ENCODE data around the gene C2orf68.

- peak; percentile 61 for TF ChIP-seq POLR2A (IDR thresholded peaks at IDR 0.05; ENCODE audit: low read depth)
- peak in 2 of 3 experiments; percentile 34 to 52 for TF ChIP-seq CTCF (IDR thresholded peaks at IDR 0.05)
- TF ChIP-seq EP300 (IDR thresholded peaks at IDR 0.05): no peak
- TF ChIP-seq POLR2AphosphoS5 (IDR thresholded peaks at IDR 0.05): peak; percentile 84 to 88
Measured at GRCh38 chr2:85602476-85603234, 9.2 kb downstream of the C2orf68 start, which contains the start of gene TMEM150A.
